GM19467 (cell line): ENCODE measurements around the gene GCA.

Experiments
- ATAC-seq: cut with Tn5 transposase; IDR thresholded peaks from one replicate; pipeline ENCODE4 v1.9.1; 2021; ENCODE audit warnings: mild to moderate bottlenecking, moderate library complexity; ENCODE audit not compliant: unreplicated experiment

The GCA gene

GRCh38 chr2:162403884-162404283 lies 60.0 kb downstream of the GCA start:
- no peak for ATAC-seq
